ENCODE results near the gene NTNG1. TPM values are rescaled to one million over a fixed set of nuclear protein-coding genes. Genes with fewer than 3 reads are reported as not detected.

Gene NTNG1
- total and polyA plus RNA-seq, 2 of the 13 experiments (the other 11 are each of a cell fraction or from before 2014, with no cell fraction given): not detected

- Histone ChIP-seq H3K36me3 (replicated peaks in 1 of 2; ENCODE audit: control insufficient read depth in 1 of 2, insufficient read depth in 2 of 2, low read length in 2 of 2) (no peaks in the 10 kb centered on the region), H3K4me2 (ENCODE audit: low read depth, low read length) (no peak overlapping the region), H2AFZ (ENCODE audit: low read length) (no peak overlapping the region), H3K79me2 (ENCODE audit: insufficient read depth, low read length) (no peaks in the 10 kb centered on the region), H3K9ac (ENCODE audit: insufficient read depth, low read depth, low read length) (no peak overlapping the region), H3K27ac (ENCODE audit: extremely low read length, insufficient read depth, low read length) (no peak overlapping the region), H3K27me3 (ENCODE audit: control insufficient read depth in 1 of 2, insufficient read depth in 2 of 2, low read length in 2 of 2) (no peaks in the 10 kb centered on the region), H3K4me1 (ENCODE audit: insufficient read depth, low read length) (no peaks in the 10 kb centered on the region), H4K20me1 (ENCODE audit: insufficient read depth, low read length) (no peaks in the 10 kb centered on the region), H3K4me3 (replicated peaks in 1 of 3; ENCODE audit: insufficient read depth in 1 of 3, low read depth in 2 of 3, low read length in 3 of 3) (no peak overlapping the region), H3K9me3 (ENCODE audit: low read length) (no peaks in the 10 kb centered on the region)
- no peak for DNase-seq (ENCODE audit: low spot score)
- 24% methylated on average over 3 of the region's 3 CpGs for WGBS (ENCODE audit: low lambda C conversion rate)
- ChIA-PET POLR2A (no interaction called here), CTCF (ENCODE audit: low intra/inter-chr PET ratio, low total read pairs) (no interaction called here)
- BruUV-seq (replicated peaks): no TSS peak
- no peak for ATAC-seq
- no peak for TF ChIP-seq TCF12 (IDR thresholded peaks at IDR 0.05)
- no peak for TF ChIP-seq TCF12 (CRISPR knock-in tag; IDR thresholded peaks at IDR 0.05)
- no peak for TF ChIP-seq ZNF780A (CRISPR knock-in tag; IDR thresholded peaks at IDR 0.05)
- no peak for TF ChIP-seq NFE2 (CRISPR knock-in tag; IDR thresholded peaks at IDR 0.05)
- TF ChIP-seq HOMEZ (CRISPR knock-in tag; IDR thresholded peaks at IDR 0.05; ENCODE audit: low read depth): no peak
- TF ChIP-seq ZNF709 (CRISPR knock-in tag; IDR thresholded peaks at IDR 0.05): no peak
- no peak for TF ChIP-seq ARID3A (IDR thresholded peaks at IDR 0.05; ENCODE audit: low read depth, low read length)
- no peak for TF ChIP-seq SNAI1 (CRISPR knock-in tag; IDR thresholded peaks at IDR 0.05; ENCODE audit: borderline replicate concordance)
- intact Hi-C loops (cut with micrococcal nuclease; ENCODE audit: unreplicated experiment): no loop called here
- no peak for FAIRE-seq
- in situ Hi-C loops (cut with HindIII; ENCODE audit: extremely low pct_ligation_motif_present, low pct_unique_long_range_greater_than_20kb): no loop called here
These were observed 34.9 kb upstream of the NTNG1 start for GRCh38 chr1:107105914-107106313.
